HG03135 (cell line): ENCODE results near the gene NRARP.

Experiments
- ATAC-seq: cut with Tn5 transposase; IDR thresholded peaks from one replicate; pipeline ENCODE4 v1.9.1; 2021; ENCODE audit warnings: mild to moderate bottlenecking, moderate library complexity; ENCODE audit not compliant: unreplicated experiment

Gene NRARP

DNA sequence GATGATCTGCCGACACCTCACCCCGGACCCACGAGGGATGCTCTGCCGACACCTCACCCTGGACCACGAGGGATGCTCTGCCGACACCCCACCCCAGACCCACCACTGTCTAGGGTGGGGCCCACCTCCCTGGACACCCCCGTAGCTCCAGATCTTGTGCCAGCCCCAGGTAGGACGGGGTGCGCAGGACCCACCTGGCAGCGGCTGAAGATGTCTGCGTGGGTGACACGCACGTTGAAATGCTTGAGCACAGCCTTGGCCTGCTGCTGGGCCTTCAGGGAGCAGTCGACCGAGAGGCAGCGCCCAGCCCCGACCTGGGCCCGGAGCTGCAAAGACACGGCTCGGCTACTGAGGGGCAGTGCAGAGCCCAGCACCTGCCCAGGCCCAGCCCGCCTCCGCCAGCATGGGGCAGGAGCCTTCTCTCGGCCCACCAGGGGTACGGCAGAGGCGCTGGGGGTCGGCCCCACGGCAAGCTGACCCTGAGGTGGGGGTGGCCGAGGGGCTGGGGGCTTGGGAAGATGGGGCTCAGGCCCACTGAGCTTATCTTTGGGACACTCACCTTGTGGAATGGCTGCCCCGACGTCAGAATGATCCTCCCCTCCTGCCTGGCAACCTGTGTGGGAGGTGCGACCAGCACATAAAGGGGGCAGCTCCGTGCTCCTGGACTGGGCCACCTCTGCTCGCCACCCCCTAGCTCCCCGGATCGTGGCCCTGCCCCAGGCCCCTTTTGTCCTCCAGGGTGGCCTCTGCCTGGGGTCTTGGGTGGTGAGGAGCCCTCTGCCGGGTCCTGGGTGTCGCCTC lies 21.7 kb upstream of the NRARP start:
- ATAC-seq: no peak

- no peak for ATAC-seq
Measured at GRCh38 chr9:137321726-137322361, 19.8 kb upstream of the NRARP start.

DNA sequence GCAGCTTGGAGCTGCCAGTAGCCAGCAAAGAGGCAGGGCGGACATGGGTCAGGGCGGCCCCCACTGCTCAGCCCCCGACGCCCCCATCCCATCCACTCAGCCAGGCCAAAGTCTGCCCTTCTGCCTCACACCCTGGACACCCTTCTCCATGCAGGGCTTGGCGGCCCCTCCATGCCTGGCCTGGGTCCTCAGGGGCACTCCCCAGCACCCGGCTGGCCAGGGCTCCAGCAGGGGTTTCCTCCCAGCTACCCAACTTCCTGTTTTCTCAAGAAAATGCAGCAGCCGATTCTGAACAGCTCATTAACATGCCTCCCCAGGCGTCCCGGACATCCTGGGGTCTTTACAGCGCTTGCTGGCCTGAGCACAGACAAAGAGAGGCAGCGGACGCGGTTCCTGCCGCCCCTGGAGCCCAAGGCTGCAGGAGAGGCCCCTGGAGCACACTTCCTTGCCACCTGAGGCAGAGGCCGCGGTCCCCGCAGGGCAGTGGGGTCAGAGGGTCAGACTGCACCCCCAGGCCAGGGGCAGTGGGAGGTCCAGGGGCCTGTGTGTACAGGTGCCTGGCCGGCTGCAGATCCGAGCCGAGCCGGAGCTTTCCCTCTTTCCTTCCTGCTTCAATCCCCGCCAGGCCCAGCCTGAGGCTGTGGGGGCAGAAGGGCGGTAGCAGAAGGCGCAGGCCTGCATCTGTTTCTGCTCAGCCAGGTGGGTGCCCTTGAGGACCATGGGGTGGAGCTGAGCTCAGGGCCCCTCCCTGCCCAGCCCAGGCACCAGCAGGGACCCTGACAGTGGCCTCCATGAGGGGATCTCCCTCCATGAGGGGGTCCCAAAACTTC lies 18.7 kb upstream of the NRARP start:
- no peak for ATAC-seq

GRCh38 chr9:137319739-137320551 lies 17.9 kb upstream of the NRARP start:
- no peak for ATAC-seq

DNA sequence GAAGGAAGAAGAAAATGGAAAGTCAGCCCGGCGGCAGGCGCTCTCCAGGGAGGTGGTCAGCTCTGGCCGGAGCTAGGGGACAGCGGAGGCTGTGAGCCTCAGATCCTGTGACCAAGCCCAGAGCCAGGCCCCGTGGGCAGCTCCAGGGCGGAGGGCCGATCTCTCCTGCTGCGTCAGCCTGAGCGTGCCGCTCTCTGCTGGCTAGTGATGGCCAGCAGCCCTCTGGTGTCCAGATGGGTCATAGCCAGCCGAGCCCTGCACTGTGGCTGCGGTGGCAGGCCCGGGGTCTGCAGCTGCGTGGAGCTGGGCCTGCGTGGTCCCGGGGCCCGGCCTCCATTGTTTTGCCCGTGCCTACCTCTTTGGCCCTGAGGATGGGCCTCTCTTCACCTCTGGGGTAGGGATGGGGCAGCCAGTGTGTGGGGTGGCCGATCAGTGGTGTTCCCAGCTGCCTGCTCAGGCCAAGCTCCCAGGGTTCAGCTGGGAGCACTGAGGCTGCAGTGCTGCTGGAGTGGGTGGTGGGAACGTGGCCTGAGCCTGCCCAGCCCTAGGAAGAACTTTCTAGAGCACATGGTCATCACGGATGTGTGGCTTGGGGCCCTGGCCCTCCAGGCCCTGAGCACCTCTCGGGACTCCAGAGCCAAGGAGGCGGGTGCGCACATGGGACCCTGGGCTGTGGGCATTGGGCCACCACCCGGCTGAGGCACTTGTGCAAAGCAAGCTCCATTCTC lies 17.1 kb upstream of the NRARP start:
- ATAC-seq: no peak

DNA sequence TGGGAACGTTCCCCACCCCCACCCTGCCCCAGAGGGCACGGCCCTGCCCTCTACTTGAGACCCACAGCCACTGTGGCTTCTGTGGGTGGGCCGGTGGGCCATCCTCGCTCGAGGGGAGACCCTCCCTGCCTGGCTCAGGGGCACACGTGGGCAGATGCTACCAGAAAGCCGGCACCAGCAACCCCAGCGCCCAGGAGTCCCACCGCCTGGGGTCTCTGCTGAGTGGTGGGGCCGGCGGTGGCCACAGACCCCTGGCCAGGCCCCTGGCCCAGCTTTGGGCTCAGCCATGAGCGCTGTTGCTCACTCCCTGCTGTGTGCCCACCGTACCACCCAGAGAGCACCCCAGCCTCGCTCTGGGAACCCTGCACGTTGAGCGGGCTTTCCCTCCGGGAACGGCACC lies 16.5 kb upstream of the NRARP start:
- no peak for ATAC-seq

GRCh38 chr9:137317718-137318511 lies 15.8 kb upstream of the NRARP start:
- no peak for ATAC-seq

DNA sequence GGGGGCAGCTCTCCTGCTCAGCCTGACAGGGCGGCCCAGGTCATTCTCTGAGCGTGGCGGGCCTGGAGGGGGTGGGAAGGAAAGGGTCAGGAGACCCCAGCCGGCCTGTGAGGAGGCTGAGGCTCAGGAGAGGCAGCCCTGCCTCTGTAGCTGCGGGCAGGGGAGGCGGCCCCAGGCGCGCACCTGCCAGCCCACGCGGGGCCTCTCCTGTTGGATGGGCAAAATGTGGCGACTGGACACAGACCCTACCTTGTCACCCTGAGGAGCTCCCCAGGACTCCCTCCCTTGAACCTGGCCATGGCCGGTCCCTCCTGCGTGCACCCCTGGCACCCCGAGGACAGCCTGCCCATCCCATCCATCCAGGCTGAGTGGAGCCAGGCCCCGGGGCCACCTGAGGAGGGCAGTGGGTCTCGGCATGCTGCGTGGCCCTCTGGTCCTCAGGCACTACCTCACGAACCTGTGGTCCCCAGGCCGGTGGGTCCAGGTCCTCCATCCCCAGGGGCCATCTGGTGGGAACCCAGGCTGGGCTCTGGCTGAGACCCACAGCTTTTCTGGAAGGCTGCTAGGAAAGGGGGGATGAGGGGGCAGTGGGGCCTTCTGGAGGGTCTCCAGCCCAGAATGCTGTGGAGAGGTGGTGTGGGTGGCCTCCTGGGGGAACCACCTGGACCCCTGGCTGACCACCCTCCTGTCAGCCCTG lies 15.1 kb upstream of the NRARP start:
- ATAC-seq: no peak

GRCh38 chr9:137316012-137316981 lies 14.2 kb upstream of the NRARP start:
- no peak for ATAC-seq

DNA sequence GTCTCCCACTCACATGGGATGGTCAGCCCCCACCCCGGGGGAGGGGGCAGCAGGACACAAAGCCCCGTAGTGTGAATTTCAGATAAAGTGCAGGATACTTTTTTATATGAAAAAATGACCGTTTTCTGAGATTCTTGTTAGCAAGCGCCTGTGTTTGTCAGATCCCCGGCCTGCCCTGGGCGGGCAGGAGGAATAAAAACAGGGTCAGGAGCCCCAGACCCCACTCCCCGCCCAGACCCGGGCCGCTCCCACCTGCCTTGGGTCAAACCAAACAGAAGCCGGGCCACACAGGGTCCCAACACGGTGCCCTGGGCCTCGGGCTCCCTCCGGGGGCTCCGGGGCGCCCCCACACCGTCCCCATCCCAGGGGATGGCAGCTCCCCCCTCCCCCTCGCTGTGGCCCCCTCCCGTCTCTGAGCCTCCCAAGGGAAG lies 13.5 kb upstream of the NRARP start:
- no peak for ATAC-seq

- ATAC-seq: no peak
Measured at GRCh38 chr9:137314561-137315560, 12.8 kb upstream of the NRARP start.

DNA sequence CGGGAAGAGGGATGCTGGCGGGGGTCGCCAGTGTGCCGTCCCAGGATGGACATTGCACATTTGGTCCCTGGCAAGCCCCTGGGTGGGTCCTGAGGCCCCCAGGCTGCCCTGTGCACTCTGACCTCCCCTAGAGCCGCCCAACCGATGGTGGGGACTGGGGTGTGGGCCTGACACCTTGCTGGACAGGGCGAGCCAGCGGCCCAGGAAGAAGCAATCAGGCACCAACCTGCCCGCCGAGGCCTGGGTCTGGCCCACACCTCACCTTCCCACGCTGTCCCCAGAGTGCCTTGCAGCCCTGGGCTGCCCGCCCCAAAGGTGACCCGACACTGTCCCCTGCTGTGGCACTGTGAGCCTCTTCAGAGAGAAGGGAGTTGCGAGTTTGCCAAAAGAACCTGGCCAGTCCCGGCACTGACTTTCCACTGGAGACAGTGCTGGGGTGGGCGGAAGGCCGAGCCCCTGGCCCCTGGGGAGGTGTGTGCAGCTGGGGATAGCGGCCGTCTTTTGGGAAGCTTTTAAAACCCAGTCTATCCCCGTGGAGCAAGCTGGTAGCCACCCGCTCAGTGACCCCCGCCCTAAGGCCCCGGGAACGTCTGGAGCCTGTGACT lies 12.0 kb upstream of the NRARP start:
- ATAC-seq: no peak

DNA sequence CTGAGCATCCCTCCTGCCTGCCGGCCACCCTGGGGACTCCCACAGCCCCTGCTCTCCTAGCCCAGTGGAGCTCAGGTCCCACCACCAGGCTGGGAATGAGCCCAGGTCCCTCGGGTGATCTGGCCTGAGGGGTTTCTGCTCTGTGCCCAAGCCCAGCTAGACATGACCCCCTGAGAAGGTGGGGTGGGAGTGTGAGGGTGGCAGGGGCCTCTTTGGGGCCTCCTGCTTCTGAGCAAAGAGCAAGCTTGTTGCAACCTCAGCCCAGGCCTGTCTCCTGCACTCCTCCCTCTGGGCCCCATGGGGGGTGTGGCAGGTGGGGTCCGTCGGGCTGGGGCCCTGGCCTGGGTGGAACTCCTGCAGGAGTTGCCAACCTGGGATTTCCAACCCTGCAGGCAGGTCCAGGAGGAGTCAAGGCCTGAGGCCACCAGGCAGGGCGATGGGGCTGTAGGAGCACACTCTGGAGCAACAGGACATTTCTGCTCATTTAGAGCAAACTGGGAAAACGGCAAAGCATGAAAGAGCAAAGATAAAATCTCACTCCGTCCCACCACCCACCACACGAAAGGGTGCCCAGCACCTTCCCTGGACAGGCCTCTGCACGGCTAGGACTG lies 11.4 kb upstream of the NRARP start:
- ATAC-seq: no peak

DNA sequence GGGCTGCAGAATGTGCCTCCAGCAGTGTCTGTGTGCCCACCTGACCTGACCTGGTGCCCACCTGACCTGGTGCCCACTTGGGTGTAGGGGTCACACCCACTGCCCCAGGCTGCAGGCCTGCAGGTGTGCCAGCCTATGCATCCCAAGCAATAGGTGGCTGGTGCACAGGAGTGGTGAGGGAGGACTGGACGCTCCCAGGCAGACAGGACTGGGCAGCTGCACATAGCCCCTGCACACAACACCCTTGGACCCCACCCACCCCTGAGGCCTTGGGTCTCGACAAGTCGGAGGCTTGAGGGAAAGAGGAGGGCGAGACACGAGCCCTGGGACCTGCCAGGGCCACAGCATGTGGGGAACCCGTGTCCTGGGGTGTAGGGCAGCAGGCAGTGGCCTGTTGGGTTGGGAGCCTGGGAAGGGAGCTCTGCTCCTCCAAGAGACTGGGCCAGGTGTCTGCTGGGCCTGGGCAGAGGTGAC lies 10.8 kb upstream of the NRARP start:
- no peak for ATAC-seq
